Fibroblast of lung (primary cell): ENCODE data around the gene PWP2.

Experiments
- CTCF ChIP-seq, 2 donors: IDR thresholded peaks in 1 of 2; conservative IDR thresholded peaks in 1 of 2; 1 replicate in 1 of 2; 2 replicates in 1 of 2; pipeline ENCODE4 v1.5.1; 2011 to 2012; ENCODE audit warnings: low read length in 2 of 2, control low read depth in 1 of 2, inconsistent platforms in 1 of 2, low read depth in 1 of 2, mild to moderate bottlenecking in 1 of 2
- EZH2 ChIP-seq: IDR thresholded peaks from 2 replicates; pipeline ENCODE4 v1.5.1; 2012; ENCODE audit warnings: low read length, control low read depth, mild to moderate bottlenecking; ENCODE audit errors: missing control alignments

DNA sequence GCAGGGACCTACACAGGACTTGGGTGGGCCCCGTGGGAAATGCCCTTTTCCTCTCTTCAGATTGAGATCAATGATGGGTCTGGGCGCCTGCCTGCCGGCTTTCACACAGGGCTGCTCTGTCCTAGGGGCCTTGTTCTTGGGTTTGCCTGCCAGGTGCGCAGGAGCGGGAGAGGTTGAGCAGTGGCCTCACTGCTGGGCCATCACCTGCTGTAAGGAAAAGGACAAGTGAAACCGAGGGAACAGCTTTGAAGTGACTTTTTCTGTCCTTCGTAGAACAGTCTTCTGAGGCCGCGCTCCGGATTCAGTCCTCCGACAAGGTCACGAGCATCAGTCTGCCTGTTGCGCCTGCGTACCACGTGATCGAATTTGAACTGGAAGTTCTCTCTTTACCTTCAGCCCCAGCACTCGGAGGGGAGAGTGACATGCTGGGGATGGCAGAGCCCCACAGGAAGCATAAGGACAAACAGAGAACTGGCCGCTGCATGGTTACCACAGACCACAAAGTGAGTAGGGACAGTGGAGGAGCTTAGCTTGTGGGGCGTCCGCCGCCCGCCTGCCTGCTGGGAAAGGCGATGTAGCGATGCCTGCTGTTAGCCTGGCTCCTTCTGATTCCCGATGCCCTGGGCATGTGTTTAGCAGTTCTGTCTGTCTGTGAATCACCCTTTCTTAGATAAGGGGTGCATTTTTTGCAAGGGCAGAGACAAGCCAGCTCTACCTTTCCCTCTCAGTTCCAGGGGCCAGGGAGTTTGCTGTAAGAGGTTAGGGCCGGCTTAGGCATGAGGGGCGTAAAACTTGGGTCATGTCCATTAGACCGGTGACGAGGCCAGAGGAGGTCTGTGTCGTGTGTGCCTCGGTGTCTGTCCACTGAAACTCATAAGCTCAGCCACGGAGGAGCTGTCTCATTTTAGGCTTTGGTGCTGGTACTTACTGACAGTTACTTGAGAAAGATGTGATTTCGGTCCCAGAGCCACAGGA, 19.5 kb upstream of the PWP2 start:
- TF ChIP-seq CTCF (conservative IDR thresholded peaks at IDR 0.05 in 1 of 2, IDR thresholded peaks at IDR 0.05 in 1 of 2; ENCODE audit: low read depth in 1 of 2, low read length in 2 of 2): no peak
- no peak for TF ChIP-seq EZH2
